ENCODE data around the gene DISP3.

Gene DISP3

GRCh38 chr1:11481019-11481418 lies 2.1 kb downstream of the DISP3 start:
- no peak for DNase-seq (ENCODE audit: low spot score)
- TF ChIP-seq, protein P1, sequence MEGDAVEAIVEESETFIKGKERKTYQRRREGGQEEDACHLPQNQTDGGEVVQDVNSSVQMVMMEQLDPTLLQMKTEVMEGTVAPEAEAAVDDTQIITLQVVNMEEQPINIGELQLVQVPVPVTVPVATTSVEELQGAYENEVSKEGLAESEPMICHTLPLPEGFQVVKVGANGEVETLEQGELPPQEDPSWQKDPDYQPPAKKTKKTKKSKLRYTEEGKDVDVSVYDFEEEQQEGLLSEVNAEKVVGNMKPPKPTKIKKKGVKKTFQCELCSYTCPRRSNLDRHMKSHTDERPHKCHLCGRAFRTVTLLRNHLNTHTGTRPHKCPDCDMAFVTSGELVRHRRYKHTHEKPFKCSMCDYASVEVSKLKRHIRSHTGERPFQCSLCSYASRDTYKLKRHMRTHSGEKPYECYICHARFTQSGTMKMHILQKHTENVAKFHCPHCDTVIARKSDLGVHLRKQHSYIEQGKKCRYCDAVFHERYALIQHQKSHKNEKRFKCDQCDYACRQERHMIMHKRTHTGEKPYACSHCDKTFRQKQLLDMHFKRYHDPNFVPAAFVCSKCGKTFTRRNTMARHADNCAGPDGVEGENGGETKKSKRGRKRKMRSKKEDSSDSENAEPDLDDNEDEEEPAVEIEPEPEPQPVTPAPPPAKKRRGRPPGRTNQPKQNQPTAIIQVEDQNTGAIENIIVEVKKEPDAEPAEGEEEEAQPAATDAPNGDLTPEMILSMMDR (IDR thresholded peaks at IDR 0.05; ENCODE audit: extremely low read depth, missing control alignments) = no peak

GRCh38 chr1:11482198-11482597 lies 3.2 kb downstream of the DISP3 start:
- no peak for DNase-seq (ENCODE audit: low spot score)

GRCh38 chr1:11482701-11483479 lies 3.9 kb downstream of the DISP3 start:
- no peak for DNase-seq (ENCODE audit: low spot score)
- TF ChIP-seq, protein P1 (IDR thresholded peaks at IDR 0.05; ENCODE audit: extremely low read depth, missing control alignments) = no peak

More at GRCh38 chr1:11482198-11482597, 3.2 kb downstream of the DISP3 start:
- TF ChIP-seq, protein P1 (IDR thresholded peaks at IDR 0.05; ENCODE audit: extremely low read depth, missing control alignments) = no peak

- TF ChIP-seq, protein P1 (IDR thresholded peaks at IDR 0.05; ENCODE audit: extremely low read depth, missing control alignments) = no peak
- DNase-seq (ENCODE audit: low spot score) = no peak
Measured at GRCh38 chr1:11483581-11484320, 4.8 kb downstream of the DISP3 start.

GRCh38 chr1:11484321-11484655 lies 5.3 kb downstream of the DISP3 start:
- no peak for DNase-seq (ENCODE audit: low spot score)

GRCh38 chr1:11485191-11485590 lies 6.2 kb downstream of the DISP3 start:
- TF ChIP-seq, protein P1 (IDR thresholded peaks at IDR 0.05; ENCODE audit: extremely low read depth, missing control alignments) = no peak
- no peak for DNase-seq (ENCODE audit: low spot score)

More at GRCh38 chr1:11484321-11484655, 5.3 kb downstream of the DISP3 start:
- TF ChIP-seq, protein P1 (IDR thresholded peaks at IDR 0.05; ENCODE audit: extremely low read depth, missing control alignments) = no peak
